ENCODE results near the gene SLC15A3. TPM values are rescaled to one million over a fixed set of nuclear protein-coding genes. Genes with fewer than 3 reads are reported as not detected.

SLC15A3 gene
- total RNA-seq, 1 experiment from 2014 or later = 10.2 TPM

GRCh38 chr11:60936467-60937143 is 15.4 kb downstream of the SLC15A3 start:
- ATAC-seq (no peak), DNase-seq (ENCODE audit: low spot score) (no peak)
- Mint-ChIP-seq H3K27me3 (ENCODE audit: low read depth) (no peaks in the 10 kb centered on the region), H3K4me1 (no peaks in the 10 kb centered on the region), H3K9me3 (no peaks in the 10 kb centered on the region), H3K4me3 (no peak overlapping the region), H3K27ac (no peak overlapping the region), H3K36me3 (peaks cover 8% of the 10 kb centered on the region)
- CTCF ChIA-PET = interaction anchor here (1.0 kb wide), 1 partner anchor 37 kb away, joined by 3 read pairs; no protein-coding TSS in a partner anchor
- POLR2A ChIA-PET = interaction anchor here (0.6 kb wide), 1 partner anchor 68 kb away, joined by 4 read pairs; no protein-coding TSS in a partner anchor
- TF ChIP-seq KAT7 (CRISPR knock-in tag; IDR thresholded peaks at IDR 0.05; ENCODE audit: borderline replicate concordance) (no peak), MAX (CRISPR knock-in tag; IDR thresholded peaks at IDR 0.05) (no peak), NFATC4 (CRISPR knock-in tag; IDR thresholded peaks at IDR 0.05) (no peak), PREB (CRISPR knock-in tag; IDR thresholded peaks at IDR 0.05; ENCODE audit: borderline replicate concordance) (no peak), NFYB (CRISPR knock-in tag; conservative IDR thresholded peaks at IDR 0.05; ENCODE audit: low read depth) (no peak), MYBL2 (CRISPR knock-in tag; IDR thresholded peaks at IDR 0.05) (no peak), GTF2I (CRISPR knock-in tag; conservative IDR thresholded peaks at IDR 0.05) (no peak), NR1H2 (CRISPR knock-in tag; IDR thresholded peaks at IDR 0.05) (no peak), ZNF532 (CRISPR knock-in tag; IDR thresholded peaks at IDR 0.05; ENCODE audit: borderline replicate concordance) (no peak), ZNF219 (CRISPR knock-in tag; IDR thresholded peaks at IDR 0.05; ENCODE audit: borderline replicate concordance) (no peak), RELA (CRISPR knock-in tag; IDR thresholded peaks at IDR 0.05; ENCODE audit: borderline replicate concordance) (no peak), E2F4 (CRISPR knock-in tag; IDR thresholded peaks at IDR 0.05; ENCODE audit: borderline replicate concordance, low read depth) (no peak), ZNF263 (CRISPR knock-in tag; IDR thresholded peaks at IDR 0.05; ENCODE audit: low read depth) (no peak), E2F1 (CRISPR knock-in tag; IDR thresholded peaks at IDR 0.05) (no peak), ZBTB43 (CRISPR knock-in tag; IDR thresholded peaks at IDR 0.05) (no peak), IRF1 (CRISPR knock-in tag; IDR thresholded peaks at IDR 0.05) (no peak)
